WI38 (cell line): Measurements from ENCODE around the gene NAT14.

Source experiments
- H3K4me3 ChIP-seq: 2 replicates; pipeline ENCODE4 v1.5.1; 2011; ENCODE audit warnings: low read depth, mild to moderate bottlenecking, control low read depth, low read length
- CTCF ChIP-seq: IDR thresholded peaks from 2 replicates; pipeline ENCODE4 v1.5.1; 2012; ENCODE audit warnings: low read depth, mild to moderate bottlenecking, control low read depth, low read length

Gene NAT14

GRCh38 chr19:55461259-55461973 is 23.6 kb upstream of the NAT14 start, which contains the start of gene ISOC2:
Gene ISOC2 (minus strand): TSS chr19:55461642. CDS start chr19:55456486, 5,156 bp downstream.
- TF ChIP-seq CTCF: no peak
- peak within 1 kb of the TSS; percentile 88 for H3K4me3 ChIP-seq

GRCh38 chr19:55461974-55462626 is 22.9 kb upstream of the NAT14 start:
- H3K4me3 ChIP-seq: peak overlapping the region; percentile 63
- TF ChIP-seq CTCF: no peak

- H3K4me3 ChIP-seq: no peak overlapping the region
- no peak for TF ChIP-seq CTCF
These were observed 22.3 kb upstream of the NAT14 start for GRCh38 chr19:55462722-55463121.

GRCh38 chr19:55463583-55464031 is 21.4 kb upstream of the NAT14 start:
- TF ChIP-seq CTCF: no peak
- H3K4me3 ChIP-seq: no peak overlapping the region

- TF ChIP-seq CTCF: no peak
These were observed 20.8 kb upstream of the NAT14 start for GRCh38 chr19:55464039-55464661.

GRCh38 chr19:55464662-55465054 is 20.3 kb upstream of the NAT14 start, which contains the start of gene C19orf85:
Gene C19orf85 (minus strand): TSS chr19:55464751. CDS start chr19:55464554, 197 bp downstream.
- no peak for TF ChIP-seq CTCF
- no peak within 1 kb of the TSS for H3K4me3 ChIP-seq

More at GRCh38 chr19:55464039-55464661, 20.8 kb upstream of the NAT14 start:
- H3K4me3 ChIP-seq: no peak overlapping the region
